Measurements from ENCODE around the gene RPL31.

RPL31 gene

DNA sequence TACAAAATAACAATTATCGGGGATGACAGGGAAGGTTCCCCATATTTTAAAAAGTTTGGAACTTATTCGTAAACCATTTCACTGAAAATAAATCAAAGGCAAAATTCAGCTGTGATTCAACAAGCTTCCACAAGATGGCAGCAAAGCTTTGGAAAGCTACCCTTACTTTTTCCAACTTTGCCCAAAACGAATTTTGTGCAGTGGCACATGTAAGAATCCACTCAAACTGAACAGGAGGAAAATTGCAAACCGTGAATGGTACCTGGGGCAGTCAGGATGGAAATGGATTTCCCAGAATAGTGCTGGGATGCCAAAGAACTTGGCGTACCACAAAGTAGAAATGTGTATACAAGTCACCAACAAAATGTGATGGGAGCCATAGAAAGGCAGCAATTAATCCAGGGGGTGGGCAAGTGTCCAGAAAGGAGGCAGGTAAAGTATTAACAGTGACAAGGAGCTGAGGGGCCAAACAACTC, 10.7 kb downstream of the RPL31 start:
- H3K36me3 Mint-ChIP-seq (ENCODE audit: low read depth) = peaks cover 94% of the 10 kb centered on the region
- TF ChIP-seq, protein P1, sequence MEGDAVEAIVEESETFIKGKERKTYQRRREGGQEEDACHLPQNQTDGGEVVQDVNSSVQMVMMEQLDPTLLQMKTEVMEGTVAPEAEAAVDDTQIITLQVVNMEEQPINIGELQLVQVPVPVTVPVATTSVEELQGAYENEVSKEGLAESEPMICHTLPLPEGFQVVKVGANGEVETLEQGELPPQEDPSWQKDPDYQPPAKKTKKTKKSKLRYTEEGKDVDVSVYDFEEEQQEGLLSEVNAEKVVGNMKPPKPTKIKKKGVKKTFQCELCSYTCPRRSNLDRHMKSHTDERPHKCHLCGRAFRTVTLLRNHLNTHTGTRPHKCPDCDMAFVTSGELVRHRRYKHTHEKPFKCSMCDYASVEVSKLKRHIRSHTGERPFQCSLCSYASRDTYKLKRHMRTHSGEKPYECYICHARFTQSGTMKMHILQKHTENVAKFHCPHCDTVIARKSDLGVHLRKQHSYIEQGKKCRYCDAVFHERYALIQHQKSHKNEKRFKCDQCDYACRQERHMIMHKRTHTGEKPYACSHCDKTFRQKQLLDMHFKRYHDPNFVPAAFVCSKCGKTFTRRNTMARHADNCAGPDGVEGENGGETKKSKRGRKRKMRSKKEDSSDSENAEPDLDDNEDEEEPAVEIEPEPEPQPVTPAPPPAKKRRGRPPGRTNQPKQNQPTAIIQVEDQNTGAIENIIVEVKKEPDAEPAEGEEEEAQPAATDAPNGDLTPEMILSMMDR (IDR thresholded peaks at IDR 0.05) = peak; percentile 80
- H3K4me1 Mint-ChIP-seq = peaks cover 12% of the 10 kb centered on the region
- H3K27me3 Mint-ChIP-seq (ENCODE audit: low read depth, poor library complexity) = peaks cover 5% of the 10 kb centered on the region
- no peak overlapping the region for H3K4me3 Mint-ChIP-seq
- DNase-seq = peak; percentile 45
- H3K9me3 Mint-ChIP-seq = peaks cover 24% of the 10 kb centered on the region
- H3K27ac Mint-ChIP-seq = no peak overlapping the region

DNA sequence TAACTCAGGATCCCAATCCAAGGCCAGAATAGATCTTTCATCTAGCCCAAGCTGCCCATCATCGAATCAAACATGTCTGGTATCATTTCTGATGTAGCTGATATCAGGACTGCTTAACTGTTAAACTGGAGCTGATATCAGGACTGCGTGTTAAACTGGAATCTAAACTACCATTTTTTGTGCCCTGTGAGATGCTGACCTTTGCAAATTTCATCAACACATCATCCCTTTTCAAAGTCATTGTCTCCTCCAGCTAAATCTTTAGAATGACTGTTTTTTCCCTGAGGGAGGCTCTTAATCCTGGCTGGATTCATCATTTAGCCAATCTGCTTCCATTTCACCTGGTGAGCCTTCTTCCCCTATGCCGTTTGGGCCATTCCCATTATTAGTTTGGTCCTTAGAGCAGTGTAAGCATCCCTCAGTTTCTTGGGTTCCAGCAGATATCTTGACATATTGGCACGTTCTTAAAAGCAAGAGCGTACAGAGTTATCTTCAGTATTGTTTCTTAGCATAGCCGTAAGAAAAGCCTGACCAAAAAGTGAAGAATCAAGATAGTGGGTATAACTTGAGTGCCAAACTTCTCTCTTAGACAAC, 12.3 kb downstream of the RPL31 start:
- Mint-ChIP-seq H3K9me3 (peaks cover 24% of the 10 kb centered on the region), H3K27ac (no peak overlapping the region), H3K4me1 (no peaks in the 10 kb centered on the region), H3K36me3 (ENCODE audit: low read depth) (peaks cover 93% of the 10 kb centered on the region), H3K27me3 (ENCODE audit: low read depth, poor library complexity) (peaks cover 5% of the 10 kb centered on the region), H3K4me3 (no peak overlapping the region)
- TF ChIP-seq, protein P1 (IDR thresholded peaks at IDR 0.05) = no peak
- no peak for DNase-seq

DNA sequence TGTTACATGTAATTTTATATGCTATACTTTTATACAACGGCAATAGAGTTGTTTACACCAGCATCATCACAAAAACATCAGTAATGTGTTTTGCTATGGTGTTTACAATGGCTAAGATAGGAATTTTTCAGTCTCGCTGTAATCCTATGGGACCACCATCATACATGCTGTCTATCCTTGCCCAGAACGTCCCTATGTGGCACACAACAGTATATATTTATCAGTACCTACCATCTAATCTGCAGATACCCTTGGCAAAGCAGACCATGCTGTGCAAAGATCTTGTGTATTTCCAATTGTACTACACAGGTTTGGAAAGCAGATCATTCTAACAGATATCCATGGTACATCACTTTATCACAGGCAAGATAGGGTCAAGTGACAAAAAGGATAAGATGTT, 15.3 kb downstream of the RPL31 start:
- DNase-seq = no peak
- Mint-ChIP-seq H3K36me3 (ENCODE audit: low read depth) (peaks cover 91% of the 10 kb centered on the region), H3K27ac (no peak overlapping the region), H3K9me3 (peaks cover 24% of the 10 kb centered on the region), H3K27me3 (ENCODE audit: low read depth, poor library complexity) (peaks cover 5% of the 10 kb centered on the region), H3K4me1 (no peaks in the 10 kb centered on the region), H3K4me3 (no peak overlapping the region)
- TF ChIP-seq, protein P1 (IDR thresholded peaks at IDR 0.05) = no peak

DNA sequence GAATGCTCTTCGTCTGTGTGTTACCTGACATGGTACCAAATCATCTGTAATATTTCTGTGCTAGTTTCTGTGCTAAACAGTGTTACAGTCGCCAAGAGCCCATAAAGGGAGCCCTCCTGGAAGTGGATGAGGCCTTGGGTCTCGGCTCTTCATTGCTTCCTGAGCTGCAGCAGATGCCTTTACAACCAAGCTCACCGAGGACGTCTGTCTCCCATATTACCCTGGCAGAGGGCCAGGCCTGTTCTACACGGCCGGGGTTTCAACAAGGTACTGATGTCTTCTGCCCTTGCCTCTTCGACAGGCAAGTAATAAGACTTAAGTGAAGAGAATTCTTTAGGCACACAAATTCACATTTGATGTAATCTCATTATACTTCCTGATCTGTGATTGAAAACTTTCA, 16.8 kb downstream of the RPL31 start:
- no peaks in the 10 kb centered on the region for H3K27me3 Mint-ChIP-seq (ENCODE audit: low read depth, poor library complexity)
- no peak overlapping the region for H3K4me3 Mint-ChIP-seq
- H3K36me3 Mint-ChIP-seq (ENCODE audit: low read depth) = peaks cover 90% of the 10 kb centered on the region
- H3K4me1 Mint-ChIP-seq = no peaks in the 10 kb centered on the region
- DNase-seq = no peak
- H3K27ac Mint-ChIP-seq = peak overlapping the region; percentile 49
- peaks cover 17% of the 10 kb centered on the region for H3K9me3 Mint-ChIP-seq
- TF ChIP-seq, protein P1 (IDR thresholded peaks at IDR 0.05) = no peak

DNA sequence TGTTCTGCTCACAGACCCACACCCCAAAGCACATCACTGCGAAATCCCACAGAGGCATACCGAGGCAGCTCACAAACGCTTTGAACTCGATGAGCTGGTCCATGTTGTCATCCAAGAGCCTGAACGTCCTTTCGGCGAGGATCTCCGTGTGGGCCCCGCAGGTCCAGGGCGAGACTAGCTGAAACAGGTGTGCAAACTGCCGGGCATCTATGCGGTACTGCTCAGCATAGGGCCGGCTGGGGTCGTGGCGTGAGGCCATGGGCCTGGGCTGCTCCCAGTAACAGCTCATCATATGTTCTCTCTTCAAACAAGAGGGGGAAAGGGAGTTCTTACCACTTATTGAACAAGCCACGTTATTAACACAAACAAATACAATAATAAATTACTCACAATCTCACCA, 20.1 kb downstream of the RPL31 start:
- H3K36me3 Mint-ChIP-seq (ENCODE audit: low read depth) = peaks cover 71% of the 10 kb centered on the region
- H3K4me1 Mint-ChIP-seq = peaks cover 24% of the 10 kb centered on the region
- no peak overlapping the region for H3K27ac Mint-ChIP-seq
- TF ChIP-seq, protein P1 (IDR thresholded peaks at IDR 0.05) = no peak
- H3K27me3 Mint-ChIP-seq (ENCODE audit: low read depth, poor library complexity) = no peaks in the 10 kb centered on the region
- H3K4me3 Mint-ChIP-seq = no peak overlapping the region
- no peak for DNase-seq
- no peaks in the 10 kb centered on the region for H3K9me3 Mint-ChIP-seq
